ENCODE measurements around the gene TBX4. TPM values are rescaled to one million over a fixed set of nuclear protein-coding genes. Genes with fewer than 3 reads are reported as not detected.

Gene TBX4
- polyA plus RNA-seq, 2 of the 4 experiments (the other 2 are of a cell fraction): 0.17 to 0.18 TPM

DNA sequence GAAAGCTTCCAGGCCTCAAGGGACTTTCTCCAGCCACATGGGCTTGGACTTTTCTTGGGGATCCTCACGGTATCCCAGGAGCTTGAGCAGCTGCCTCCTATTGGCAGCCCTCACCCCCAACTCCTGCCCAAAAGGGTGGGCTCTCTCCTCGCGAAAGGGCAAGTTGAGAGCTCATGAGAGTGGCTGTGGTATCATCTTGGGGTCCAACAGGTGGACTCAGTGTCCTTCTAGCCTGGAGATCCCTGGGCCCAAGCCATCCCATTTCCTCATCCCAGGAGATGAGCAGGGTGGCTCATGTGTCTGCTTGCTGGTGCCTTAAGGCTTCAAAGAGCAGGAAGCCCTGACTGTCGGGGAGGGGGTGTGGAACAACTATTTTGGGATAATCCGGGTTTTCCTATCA lies 17.7 kb downstream of the TBX4 start:
- POLR2A ChIA-PET: no interaction called here
- H3K4me3 ChIP-seq: no peak overlapping the region
- peaks cover 10% of the 10 kb centered on the region; the same call in 2 of the 3 replicates for H3K4me1 ChIP-seq
- CTCF ChIA-PET: interaction anchor here (0.6 to 5.5 kb wide), 6 partner anchors 9 to 63 kb away, joined by 3 to 25 read pairs (median 6); no protein-coding TSS in a partner anchor
- WGBS (ENCODE audit: missing lambda C conversion rate): 87% methylated on average over 5 of the region's 5 CpGs
- no peak for ATAC-seq
- no peak overlapping the region for H3K4me2 ChIP-seq
- FAIRE-seq: no peak
- no peaks in the 10 kb centered on the region for H3K9me3 ChIP-seq
- no peak overlapping the region for H3K27ac ChIP-seq
- no peak for DNase-seq (ENCODE audit: low read depth in 1 of 2, low spot score in 1 of 2)
- 0 out of 2 replicates have a peak, but pooled peaks have one; percentile 3 for TF ChIP-seq POLR2A (IDR thresholded peaks at IDR 0.05; ENCODE audit: low read length)
- no peak for TF ChIP-seq HOXB5 (CRISPR knock-in tag; IDR thresholded peaks at IDR 0.05)
- TF ChIP-seq, protein P1, sequence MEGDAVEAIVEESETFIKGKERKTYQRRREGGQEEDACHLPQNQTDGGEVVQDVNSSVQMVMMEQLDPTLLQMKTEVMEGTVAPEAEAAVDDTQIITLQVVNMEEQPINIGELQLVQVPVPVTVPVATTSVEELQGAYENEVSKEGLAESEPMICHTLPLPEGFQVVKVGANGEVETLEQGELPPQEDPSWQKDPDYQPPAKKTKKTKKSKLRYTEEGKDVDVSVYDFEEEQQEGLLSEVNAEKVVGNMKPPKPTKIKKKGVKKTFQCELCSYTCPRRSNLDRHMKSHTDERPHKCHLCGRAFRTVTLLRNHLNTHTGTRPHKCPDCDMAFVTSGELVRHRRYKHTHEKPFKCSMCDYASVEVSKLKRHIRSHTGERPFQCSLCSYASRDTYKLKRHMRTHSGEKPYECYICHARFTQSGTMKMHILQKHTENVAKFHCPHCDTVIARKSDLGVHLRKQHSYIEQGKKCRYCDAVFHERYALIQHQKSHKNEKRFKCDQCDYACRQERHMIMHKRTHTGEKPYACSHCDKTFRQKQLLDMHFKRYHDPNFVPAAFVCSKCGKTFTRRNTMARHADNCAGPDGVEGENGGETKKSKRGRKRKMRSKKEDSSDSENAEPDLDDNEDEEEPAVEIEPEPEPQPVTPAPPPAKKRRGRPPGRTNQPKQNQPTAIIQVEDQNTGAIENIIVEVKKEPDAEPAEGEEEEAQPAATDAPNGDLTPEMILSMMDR (IDR thresholded peaks at IDR 0.05): no peak
- TF ChIP-seq JUNB (IDR thresholded peaks at IDR 0.05): no peak

DNA sequence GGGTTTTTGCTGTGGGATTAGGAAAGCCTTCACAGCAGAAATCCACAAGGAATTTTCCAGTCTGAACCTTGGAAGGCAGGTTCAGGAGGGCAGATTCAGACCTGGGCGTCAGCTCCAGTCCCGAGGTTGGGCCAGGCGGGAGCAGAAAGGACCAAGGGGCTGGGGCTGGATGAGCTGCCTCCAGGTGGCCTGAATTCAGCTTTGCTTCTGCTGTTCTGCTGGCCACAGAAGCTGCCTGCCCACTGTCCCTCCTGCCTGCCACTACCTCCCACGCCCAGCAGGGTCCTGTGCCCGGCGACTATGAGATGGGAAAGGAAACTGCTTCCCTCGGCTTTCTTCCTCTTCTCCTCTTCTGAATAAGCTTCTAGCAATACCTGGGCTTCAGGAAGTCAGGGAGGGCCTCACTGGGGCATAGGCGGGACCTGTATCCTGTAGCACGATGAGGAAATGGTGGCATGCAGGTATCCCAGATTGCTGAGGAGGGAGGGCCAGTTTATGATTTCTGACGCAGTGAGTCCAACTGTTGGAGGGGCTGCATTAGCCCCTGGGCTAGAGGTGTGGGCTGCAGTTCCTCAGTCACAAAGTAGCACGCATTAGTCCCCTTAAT lies 18.4 kb downstream of the TBX4 start:
- WGBS (ENCODE audit: missing lambda C conversion rate): 91% methylated on average over 11 of the region's 11 CpGs
- Histone ChIP-seq H3K27ac (no peak overlapping the region), H3K4me2 (no peak overlapping the region), H3K9me3 (no peaks in the 10 kb centered on the region), H3K4me1 (peaks cover 10% of the 10 kb centered on the region; the same call in 2 of the 3 replicates), H3K4me3 (no peak overlapping the region)
- POLR2A ChIA-PET: no interaction called here
- ATAC-seq (peak; percentile 46 to 67; a peak in 4 of 6 replicates), FAIRE-seq (no peak), DNase-seq (ENCODE audit: low read depth in 1 of 2, low spot score in 1 of 2) (no peak)
- CTCF ChIA-PET: interaction anchor here (0.6 to 5.5 kb wide), 6 partner anchors 8 to 63 kb away, joined by 3 to 25 read pairs (median 8); no protein-coding TSS in a partner anchor
- no peak for TF ChIP-seq RCOR1 (IDR thresholded peaks at IDR 0.05; ENCODE audit: low read depth, low read length)
- TF ChIP-seq EP300 (IDR thresholded peaks at IDR 0.05): no peak
- TF ChIP-seq, protein P2, sequence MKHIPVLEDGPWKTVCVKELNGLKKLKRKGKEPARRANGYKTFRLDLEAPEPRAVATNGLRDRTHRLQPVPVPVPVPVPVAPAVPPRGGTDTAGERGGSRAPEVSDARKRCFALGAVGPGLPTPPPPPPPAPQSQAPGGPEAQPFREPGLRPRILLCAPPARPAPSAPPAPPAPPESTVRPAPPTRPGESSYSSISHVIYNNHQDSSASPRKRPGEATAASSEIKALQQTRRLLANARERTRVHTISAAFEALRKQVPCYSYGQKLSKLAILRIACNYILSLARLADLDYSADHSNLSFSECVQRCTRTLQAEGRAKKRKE (CRISPR knock-in tag; IDR thresholded peaks at IDR 0.05; ENCODE audit: low read depth): no peak
- TF ChIP-seq TP53 (CRISPR knock-in tag; IDR thresholded peaks at IDR 0.05): no peak
- TF ChIP-seq HOXA7 (CRISPR knock-in tag; IDR thresholded peaks at IDR 0.05): no peak
- TF ChIP-seq RARB (CRISPR knock-in tag; IDR thresholded peaks at IDR 0.05): no peak
- TF ChIP-seq, protein P3, sequence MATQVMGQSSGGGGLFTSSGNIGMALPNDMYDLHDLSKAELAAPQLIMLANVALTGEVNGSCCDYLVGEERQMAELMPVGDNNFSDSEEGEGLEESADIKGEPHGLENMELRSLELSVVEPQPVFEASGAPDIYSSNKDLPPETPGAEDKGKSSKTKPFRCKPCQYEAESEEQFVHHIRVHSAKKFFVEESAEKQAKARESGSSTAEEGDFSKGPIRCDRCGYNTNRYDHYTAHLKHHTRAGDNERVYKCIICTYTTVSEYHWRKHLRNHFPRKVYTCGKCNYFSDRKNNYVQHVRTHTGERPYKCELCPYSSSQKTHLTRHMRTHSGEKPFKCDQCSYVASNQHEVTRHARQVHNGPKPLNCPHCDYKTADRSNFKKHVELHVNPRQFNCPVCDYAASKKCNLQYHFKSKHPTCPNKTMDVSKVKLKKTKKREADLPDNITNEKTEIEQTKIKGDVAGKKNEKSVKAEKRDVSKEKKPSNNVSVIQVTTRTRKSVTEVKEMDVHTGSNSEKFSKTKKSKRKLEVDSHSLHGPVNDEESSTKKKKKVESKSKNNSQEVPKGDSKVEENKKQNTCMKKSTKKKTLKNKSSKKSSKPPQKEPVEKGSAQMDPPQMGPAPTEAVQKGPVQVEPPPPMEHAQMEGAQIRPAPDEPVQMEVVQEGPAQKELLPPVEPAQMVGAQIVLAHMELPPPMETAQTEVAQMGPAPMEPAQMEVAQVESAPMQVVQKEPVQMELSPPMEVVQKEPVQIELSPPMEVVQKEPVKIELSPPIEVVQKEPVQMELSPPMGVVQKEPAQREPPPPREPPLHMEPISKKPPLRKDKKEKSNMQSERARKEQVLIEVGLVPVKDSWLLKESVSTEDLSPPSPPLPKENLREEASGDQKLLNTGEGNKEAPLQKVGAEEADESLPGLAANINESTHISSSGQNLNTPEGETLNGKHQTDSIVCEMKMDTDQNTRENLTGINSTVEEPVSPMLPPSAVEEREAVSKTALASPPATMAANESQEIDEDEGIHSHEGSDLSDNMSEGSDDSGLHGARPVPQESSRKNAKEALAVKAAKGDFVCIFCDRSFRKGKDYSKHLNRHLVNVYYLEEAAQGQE (IDR thresholded peaks at IDR 0.05): no peak
- TF ChIP-seq, protein P1 (IDR thresholded peaks at IDR 0.05): no peak
- no peak for TF ChIP-seq FOXS1 (CRISPR knock-in tag; IDR thresholded peaks at IDR 0.05)
- TF ChIP-seq NPAS2 (CRISPR knock-in tag; IDR thresholded peaks at IDR 0.05; ENCODE audit: borderline replicate concordance): no peak
- TF ChIP-seq, protein P4, sequence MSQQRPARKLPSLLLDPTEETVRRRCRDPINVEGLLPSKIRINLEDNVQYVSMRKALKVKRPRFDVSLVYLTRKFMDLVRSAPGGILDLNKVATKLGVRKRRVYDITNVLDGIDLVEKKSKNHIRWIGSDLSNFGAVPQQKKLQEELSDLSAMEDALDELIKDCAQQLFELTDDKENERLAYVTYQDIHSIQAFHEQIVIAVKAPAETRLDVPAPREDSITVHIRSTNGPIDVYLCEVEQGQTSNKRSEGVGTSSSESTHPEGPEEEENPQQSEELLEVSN (IDR thresholded peaks at IDR 0.05; ENCODE audit: borderline replicate concordance, low read depth): no peak
- TF ChIP-seq, protein P5, sequence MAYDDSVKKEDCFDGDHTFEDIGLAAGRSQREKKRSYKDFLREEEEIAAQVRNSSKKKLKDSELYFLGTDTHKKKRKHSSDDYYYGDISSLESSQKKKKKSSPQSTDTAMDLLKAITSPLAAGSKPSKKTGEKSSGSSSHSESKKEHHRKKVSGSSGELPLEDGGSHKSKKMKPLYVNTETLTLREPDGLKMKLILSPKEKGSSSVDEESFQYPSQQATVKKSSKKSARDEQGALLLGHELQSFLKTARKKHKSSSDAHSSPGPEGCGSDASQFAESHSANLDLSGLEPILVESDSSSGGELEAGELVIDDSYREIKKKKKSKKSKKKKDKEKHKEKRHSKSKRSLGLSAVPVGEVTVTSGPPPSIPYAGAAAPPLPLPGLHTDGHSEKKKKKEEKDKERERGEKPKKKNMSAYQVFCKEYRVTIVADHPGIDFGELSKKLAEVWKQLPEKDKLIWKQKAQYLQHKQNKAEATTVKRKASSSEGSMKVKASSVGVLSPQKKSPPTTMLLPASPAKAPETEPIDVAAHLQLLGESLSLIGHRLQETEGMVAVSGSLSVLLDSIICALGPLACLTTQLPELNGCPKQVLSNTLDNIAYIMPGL (CRISPR knock-in tag; IDR thresholded peaks at IDR 0.05; ENCODE audit: borderline replicate concordance): no peak
- no peak for TF ChIP-seq PHF8 (IDR thresholded peaks at IDR 0.05; ENCODE audit: borderline replicate concordance, low read depth)

Measured in A549 (cell line).